PC-9 (cell line): ENCODE results near the gene FNDC7. TPM values are rescaled to one million over a fixed set of nuclear protein-coding genes. Genes with fewer than 3 reads are reported as not detected.

Source experiments
- BruUV-seq: library from RNA; stranded (reverse); fragments of 400-500 nt; replicated peaks from 2 replicates; lab custom pipeline; 2021; lab: Mats Ljungman, UMichigan
- CTCF ChIA-PET: fragments of 300-600 bp; sonication (Branson Sonifier 250); formaldehyde crosslinking; loops from one replicate; lab custom pipeline; 2022; ENCODE audit warnings: antibody characterized with exemption; lab: Charles Lee
- POLR2A ChIA-PET: fragments of 300-600 bp; sonication (Branson Sonifier 250); formaldehyde crosslinking; loops from one replicate; lab custom pipeline; 2022; ENCODE audit warnings: antibody characterized with exemption; ENCODE audit not compliant: unreplicated experiment; lab: Charles Lee
- DNase-seq, 2 experiments: peaks; one replicate each; pipeline versions ENCODE4 v3.0.0 to v3.0.0-alpha.2; 2015 to 2022; ENCODE audit warnings: mixed read lengths in 1 of 2
- H2AFZ ChIP-seq: fragments of 200-600 bp; sonication (generic); 2 replicates; pipeline ENCODE4 v1.8.1; 2017; ENCODE audit warnings: antibody characterized with exemption
- H3F3A ChIP-seq: fragments of 200-600 bp; sonication (generic); 2 replicates; pipeline ENCODE4 v1.8.1; 2017; ENCODE audit warnings: antibody characterized with exemption, mild to moderate bottlenecking, low read depth; ENCODE audit not compliant: insufficient read depth
- H3K27ac ChIP-seq: fragments of 200-600 bp; sonication (generic); 2 replicates; pipeline ENCODE4 v1.6.1; 2016; ENCODE audit warnings: mixed run types
- H3K27me3 ChIP-seq: fragments of 200-600 bp; sonication (generic); 2 replicates; pipeline ENCODE4 v1.6.1; 2016; ENCODE audit warnings: low read depth, mixed run types; ENCODE audit not compliant: insufficient read depth
- H3K36me3 ChIP-seq: fragments of 200-600 bp; sonication (generic); 2 replicates; pipeline ENCODE4 v1.6.1; 2016; ENCODE audit warnings: low read depth, mixed run types
- H3K4me1 ChIP-seq: fragments of 200-600 bp; sonication (generic); replicated peaks from 2 replicates; pipeline ENCODE4 v1.6.1; 2016; ENCODE audit warnings: mixed run types; ENCODE audit not compliant: insufficient read depth
- H3K4me2 ChIP-seq: fragments of 200-600 bp; sonication (generic); 2 replicates; pipeline ENCODE4 v1.6.1; 2017; ENCODE audit warnings: mixed run types
- H3K4me3 ChIP-seq: fragments of 200-600 bp; sonication (generic); 2 replicates; pipeline ENCODE4 v1.6.1; 2016; ENCODE audit warnings: mixed run types
- H3K79me2 ChIP-seq: fragments of 200-600 bp; sonication (generic); 2 replicates; pipeline ENCODE4 v1.6.1; 2017; ENCODE audit warnings: low read depth, mixed run types
- H3K9me2 ChIP-seq: fragments of 200-600 bp; sonication (generic); 2 replicates; pipeline ENCODE4 v1.8.1; 2017; ENCODE audit warnings: mild to moderate bottlenecking; ENCODE audit not compliant: insufficient read depth
- H3K9me3 ChIP-seq: fragments of 200-600 bp; sonication (generic); 2 replicates; pipeline ENCODE4 v1.8.1; 2016; ENCODE audit warnings: low read depth; ENCODE audit not compliant: insufficient read depth
- H4K20me1 ChIP-seq: fragments of 200-600 bp; sonication (generic); 2 replicates; pipeline ENCODE4 v1.8.1; 2017; ENCODE audit not compliant: insufficient read depth
- EZH2 ChIP-seq: fragments of 200-600 bp; sonication (generic); IDR thresholded peaks from 2 replicates; pipeline ENCODE4 v1.8.0; 2017; ENCODE audit warnings: antibody characterized with exemption, low read depth
- intact Hi-C: fragments of 100-400 bp; cut with micrococcal nuclease; formaldehyde crosslinking; loops from one replicate; pipeline ENCODE4 v1.10.0; 2022; ENCODE audit not compliant: unreplicated experiment
- total RNA-seq: library from RNA; stranded (reverse); gene quantifications from 2 replicates; pipeline ENCODE4 v1.2.3, GENCODE V29; 2021
- TF ChIP-seq, protein P1 (sequence below): fragments of 200-600 bp; sonication (generic); conservative IDR thresholded peaks from 2 replicates; pipeline ENCODE4 v1.6.1; 2017; ENCODE audit warnings: mixed run types, antibody characterized with exemption, mild to moderate bottlenecking, moderate library complexity

FNDC7 gene
- total RNA-seq, 1 experiment from 2014 or later, result 0.20 TPM

DNA sequence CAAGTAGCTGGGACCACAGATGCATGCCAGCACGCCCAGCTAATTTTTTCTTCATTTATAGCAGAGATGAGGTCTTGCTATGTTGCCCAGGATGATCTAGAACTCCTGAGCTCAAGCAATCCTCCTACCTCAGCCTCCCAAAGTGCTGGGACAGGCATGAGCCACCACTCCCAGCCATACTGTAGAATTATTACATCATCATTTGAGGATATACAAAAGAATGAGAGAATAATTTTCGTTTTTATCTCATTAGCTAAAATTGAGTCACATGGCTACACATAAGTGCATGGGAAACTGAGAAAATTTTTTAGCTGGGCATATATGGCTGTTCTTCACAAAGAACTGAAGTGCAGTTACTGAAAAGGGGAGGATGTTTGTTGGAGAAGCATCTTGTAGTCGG lies 55.0 kb downstream of the FNDC7 start:
- Histone ChIP-seq H3K9me3 (no peaks in the 10 kb centered on the region), H3K27me3 (no peaks in the 10 kb centered on the region), H3F3A (peaks cover 14% of the 10 kb centered on the region), H2AFZ (no peak overlapping the region), H3K4me2 (no peak overlapping the region), H3K4me3 (no peak overlapping the region), H3K4me1 (no peaks in the 10 kb centered on the region), H3K36me3 (peaks cover 21% of the 10 kb centered on the region), H3K27ac (no peak overlapping the region), H3K9me2 (no peaks in the 10 kb centered on the region), H4K20me1 (peaks cover 3% of the 10 kb centered on the region; the same call in 1 of the 2 replicates), H3K79me2 (no peaks in the 10 kb centered on the region)
- CTCF ChIA-PET, result no interaction called here
- BruUV-seq, result no TSS peak
- TF ChIP-seq EZH2, result no peak
- TF ChIP-seq, protein P1, sequence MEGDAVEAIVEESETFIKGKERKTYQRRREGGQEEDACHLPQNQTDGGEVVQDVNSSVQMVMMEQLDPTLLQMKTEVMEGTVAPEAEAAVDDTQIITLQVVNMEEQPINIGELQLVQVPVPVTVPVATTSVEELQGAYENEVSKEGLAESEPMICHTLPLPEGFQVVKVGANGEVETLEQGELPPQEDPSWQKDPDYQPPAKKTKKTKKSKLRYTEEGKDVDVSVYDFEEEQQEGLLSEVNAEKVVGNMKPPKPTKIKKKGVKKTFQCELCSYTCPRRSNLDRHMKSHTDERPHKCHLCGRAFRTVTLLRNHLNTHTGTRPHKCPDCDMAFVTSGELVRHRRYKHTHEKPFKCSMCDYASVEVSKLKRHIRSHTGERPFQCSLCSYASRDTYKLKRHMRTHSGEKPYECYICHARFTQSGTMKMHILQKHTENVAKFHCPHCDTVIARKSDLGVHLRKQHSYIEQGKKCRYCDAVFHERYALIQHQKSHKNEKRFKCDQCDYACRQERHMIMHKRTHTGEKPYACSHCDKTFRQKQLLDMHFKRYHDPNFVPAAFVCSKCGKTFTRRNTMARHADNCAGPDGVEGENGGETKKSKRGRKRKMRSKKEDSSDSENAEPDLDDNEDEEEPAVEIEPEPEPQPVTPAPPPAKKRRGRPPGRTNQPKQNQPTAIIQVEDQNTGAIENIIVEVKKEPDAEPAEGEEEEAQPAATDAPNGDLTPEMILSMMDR, result no peak
- no peak for DNase-seq
- intact Hi-C loops, result no loop called here
- POLR2A ChIA-PET, result no interaction called here

DNA sequence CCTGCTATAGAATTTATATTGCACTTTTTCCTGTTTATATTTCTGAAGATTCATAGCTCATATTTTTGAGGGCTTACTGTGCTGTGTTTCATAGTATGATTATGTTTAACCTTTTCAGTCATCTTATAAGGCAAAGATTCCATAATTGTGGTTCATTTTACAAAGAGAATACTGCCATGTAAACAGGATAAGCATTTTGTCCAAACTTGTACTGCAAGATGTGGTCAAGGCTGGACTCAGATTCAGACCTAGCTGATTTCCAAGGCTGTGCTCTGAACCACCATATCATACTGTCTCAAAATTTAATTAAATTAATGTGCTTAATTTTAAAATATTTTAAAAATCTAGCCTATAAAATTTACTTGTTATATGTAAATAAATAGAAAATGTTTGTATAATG lies 65.1 kb downstream of the FNDC7 start:
- H3K36me3 ChIP-seq, result peaks cover 45% of the 10 kb centered on the region
- intact Hi-C loops, result no loop called here
- CTCF ChIA-PET, result no interaction called here
- no peaks in the 10 kb centered on the region for H4K20me1 ChIP-seq
- H3K4me1 ChIP-seq, result no peaks in the 10 kb centered on the region
- no peak overlapping the region for H3K27ac ChIP-seq
- H3K27me3 ChIP-seq, result no peaks in the 10 kb centered on the region
- no peaks in the 10 kb centered on the region for H3F3A ChIP-seq
- no peaks in the 10 kb centered on the region for H3K9me3 ChIP-seq
- BruUV-seq, result no TSS peak
- POLR2A ChIA-PET, result no interaction called here
- H3K9me2 ChIP-seq, result no peaks in the 10 kb centered on the region
- no peak for TF ChIP-seq EZH2
- TF ChIP-seq, protein P1, result no peak
- H3K79me2 ChIP-seq, result no peaks in the 10 kb centered on the region
- no peak overlapping the region for H2AFZ ChIP-seq
- H3K4me3 ChIP-seq, result no peak overlapping the region
- no peak for DNase-seq
- no peak overlapping the region for H3K4me2 ChIP-seq

DNA sequence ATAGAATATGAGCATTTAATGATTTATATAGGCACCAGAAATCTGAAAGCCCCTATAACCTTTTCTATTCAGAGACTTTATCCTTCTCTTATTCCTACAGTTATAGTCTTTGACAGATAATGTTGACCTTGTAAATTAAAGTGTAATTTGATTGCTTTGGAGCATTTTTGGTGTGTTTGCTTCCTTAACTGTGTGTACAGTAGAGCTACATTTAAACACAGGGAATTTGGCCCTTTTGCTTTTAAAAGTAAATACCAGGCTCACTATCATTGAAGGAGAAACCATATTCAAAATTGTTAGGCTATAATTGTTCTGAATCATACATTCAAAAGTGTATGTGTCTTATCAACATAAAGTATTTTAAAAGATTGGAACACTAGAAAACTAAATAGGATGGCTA lies 66.7 kb downstream of the FNDC7 start:
- H3K4me2 ChIP-seq, result no peak overlapping the region
- H3K27me3 ChIP-seq, result no peaks in the 10 kb centered on the region
- DNase-seq, result no peak
- ChIA-PET CTCF (no interaction called here), POLR2A (no interaction called here)
- no peaks in the 10 kb centered on the region; the same call in 1 of the 2 replicates for H3K9me2 ChIP-seq
- intact Hi-C loops, result no loop called here
- H3K9me3 ChIP-seq, result peaks cover 3% of the 10 kb centered on the region; the same call in 1 of the 2 replicates
- TF ChIP-seq, protein P1, result no peak
- TF ChIP-seq EZH2, result no peak
- no peaks in the 10 kb centered on the region for H3K4me1 ChIP-seq
- no peaks in the 10 kb centered on the region for H3K79me2 ChIP-seq
- no TSS peak for BruUV-seq
- no peaks in the 10 kb centered on the region for H4K20me1 ChIP-seq
- H3K27ac ChIP-seq, result no peak overlapping the region
- H3F3A ChIP-seq, result no peaks in the 10 kb centered on the region
- H3K4me3 ChIP-seq, result no peak overlapping the region
- peaks cover 46% of the 10 kb centered on the region for H3K36me3 ChIP-seq
- no peak overlapping the region for H2AFZ ChIP-seq
